Mesenchymal stem cell (in vitro differentiated cells and primary cell): ENCODE measurements around the gene SERPINE3.

Experiments used
- DNase-seq: peaks from one replicate; pipeline ENCODE4 v3.0.0-alpha.2; 2013
- H2AFZ ChIP-seq: one replicate; pipeline ENCODE4 v1.6.1; 2013; ENCODE audit warnings: low read depth, mild to moderate bottlenecking, control low read depth, inconsistent platforms, low read length, moderate library complexity
- H2AK5ac ChIP-seq: 2 replicates; pipeline ENCODE4 v1.6.1; 2013; ENCODE audit warnings: low read length, moderate library complexity, mild to moderate bottlenecking, inconsistent platforms; ENCODE audit not compliant: severe bottlenecking
- H2BK120ac ChIP-seq: one replicate; pipeline ENCODE4 v1.6.1; 2013; ENCODE audit warnings: low read depth, mild to moderate bottlenecking, inconsistent platforms, low read length, moderate library complexity
- H2BK12ac ChIP-seq, 2 experiments: one replicate each; pipeline ENCODE4 v1.6.1; 2013; ENCODE audit warnings: inconsistent platforms in 2 of 2, low read length in 2 of 2, mild to moderate bottlenecking in 2 of 2, moderate library complexity in 2 of 2, control low read depth in 1 of 2
- H2BK15ac ChIP-seq: one replicate; pipeline ENCODE4 v1.6.1; 2013; ENCODE audit warnings: mild to moderate bottlenecking, low read depth, inconsistent platforms; ENCODE audit not compliant: poor library complexity, severe bottlenecking
- H2BK5ac ChIP-seq: 2 replicates; pipeline ENCODE4 v1.6.1; 2013; ENCODE audit warnings: low read depth, mild to moderate bottlenecking, low read length, control low read depth, inconsistent platforms; ENCODE audit not compliant: poor library complexity, severe bottlenecking
- H3K14ac ChIP-seq, 2 experiments: one replicate each; pipeline ENCODE4 v1.6.1; 2013; ENCODE audit warnings: inconsistent platforms in 2 of 2, low read length in 2 of 2, control low read depth in 1 of 2, mild to moderate bottlenecking in 1 of 2, moderate library complexity in 1 of 2
- H3K18ac ChIP-seq, 2 experiments: one replicate each; pipeline ENCODE4 v1.6.1; 2013; ENCODE audit warnings: inconsistent platforms in 2 of 2, low read length in 2 of 2, control low read depth in 1 of 2, low read depth in 1 of 2, mild to moderate bottlenecking in 1 of 2
- H3K23ac ChIP-seq, 2 experiments: one replicate each; pipeline ENCODE4 v1.6.1; 2013; ENCODE audit warnings: inconsistent platforms in 2 of 2, low read length in 2 of 2, mild to moderate bottlenecking in 2 of 2, moderate library complexity in 2 of 2, control low read depth in 1 of 2
- H3K27ac ChIP-seq: 2 replicates; pipeline ENCODE4 v1.5.1; 2013; ENCODE audit warnings: mild to moderate bottlenecking, moderate library complexity, low read length, control low read depth, inconsistent platforms; ENCODE audit not compliant: poor library complexity, severe bottlenecking
- H3K27me3 ChIP-seq, 2 experiments: 2 replicates each; pipeline versions ENCODE4 v1.6.1 to v1.7.0; 2013; ENCODE audit warnings: low read length in 2 of 2, mild to moderate bottlenecking in 2 of 2, moderate library complexity in 2 of 2, control low read depth in 1 of 2, inconsistent platforms in 1 of 2; ENCODE audit not compliant: control insufficient read depth in 1 of 2, insufficient read depth in 1 of 2
- H3K36me3 ChIP-seq, 2 experiments: 2 replicates each; pipeline versions ENCODE4 v1.6.1 to v1.7.0; 2013; ENCODE audit warnings: low read length in 2 of 2, control low read depth in 1 of 2, inconsistent platforms in 1 of 2, low read depth in 1 of 2, mild to moderate bottlenecking in 1 of 2; ENCODE audit not compliant: insufficient read depth in 2 of 2, control insufficient read depth in 1 of 2
- H3K4ac ChIP-seq, 2 experiments: one replicate each; pipeline ENCODE4 v1.6.1; 2013; ENCODE audit warnings: inconsistent platforms in 2 of 2, low read length in 2 of 2, mild to moderate bottlenecking in 2 of 2, moderate library complexity in 2 of 2, control low read depth in 1 of 2, low read depth in 1 of 2
- H3K4me1 ChIP-seq: 2 replicates; pipeline ENCODE4 v1.6.1; 2013; ENCODE audit warnings: low read depth, low read length, control low read depth; ENCODE audit not compliant: control insufficient read depth, insufficient read depth
- H3K4me2 ChIP-seq: 2 replicates; pipeline ENCODE4 v1.6.1; 2013; ENCODE audit warnings: low read length, mild to moderate bottlenecking, inconsistent platforms; ENCODE audit not compliant: poor library complexity, severe bottlenecking
- H3K4me3 ChIP-seq, 2 experiments: 2 replicates each; pipeline versions ENCODE4 v1.5.1 to v1.7.0; 2013; ENCODE audit warnings: low read length in 2 of 2, mild to moderate bottlenecking in 2 of 2, control low read depth in 1 of 2, low read depth in 1 of 2; ENCODE audit not compliant: insufficient read depth in 1 of 2
- H3K79me1 ChIP-seq: replicated peaks from 2 replicates; pipeline ENCODE4 v1.6.1; 2013; ENCODE audit warnings: mild to moderate bottlenecking, control low read depth, low read length, inconsistent platforms; ENCODE audit not compliant: poor library complexity, severe bottlenecking
- H3K9ac ChIP-seq: 2 replicates; pipeline ENCODE4 v1.7.0; 2013; ENCODE audit warnings: mild to moderate bottlenecking, low read length, moderate library complexity
- H3K9me3 ChIP-seq: 2 replicates; pipeline ENCODE4 v1.7.0; 2013; ENCODE audit warnings: mild to moderate bottlenecking, low read length; ENCODE audit not compliant: control insufficient read depth
- H4K8ac ChIP-seq: one replicate; pipeline ENCODE4 v1.6.1; 2013; ENCODE audit warnings: inconsistent platforms, mild to moderate bottlenecking, low read length, moderate library complexity
- H4K91ac ChIP-seq: one replicate; pipeline ENCODE4 v1.6.1; 2013; ENCODE audit warnings: mild to moderate bottlenecking, low read length, inconsistent platforms
- WGBS: methylation state at CpG from one replicate; pipeline ENCODE4 v1.1.7; 2013; ENCODE audit warnings: mixed read lengths; 5-methylcytosine and 5-hydroxymethylcytosine counted together

SERPINE3 gene

GRCh38 chr13:51333826-51334225, 5.7 kb upstream of the SERPINE3 start:
- Histone ChIP-seq H4K91ac (no peak overlapping the region), H3K4me2 (no peak overlapping the region), H2BK15ac (no peak overlapping the region), H3K9ac (no peak overlapping the region), H4K8ac (no peak overlapping the region), H3K27me3 (no peaks in the 10 kb centered on the region), H3K4me3 (no peak overlapping the region), H3K36me3 (peaks cover 4 to 7% of the 10 kb centered on the region in 2 experiments), H2BK5ac (no peak overlapping the region), H3K14ac (no peak overlapping the region), H3K27ac (no peak overlapping the region), H3K9me3 (no peaks in the 10 kb centered on the region), H3K4me1 (peaks cover 6% of the 10 kb centered on the region), H3K18ac (no peak overlapping the region), H2BK12ac (no peak overlapping the region), H2AK5ac (no peak overlapping the region), H3K79me1 (no peaks in the 10 kb centered on the region), H2AFZ (no peak overlapping the region), H3K4ac (no peak overlapping the region), H2BK120ac (no peak overlapping the region), H3K23ac (no peak overlapping the region)
- no peak for DNase-seq

- Histone ChIP-seq H2BK15ac (no peak overlapping the region), H3K4me1 (peaks cover 3% of the 10 kb centered on the region), H2BK12ac (no peak overlapping the region), H2BK5ac (no peak overlapping the region), H2AK5ac (no peak overlapping the region), H3K27me3 (no peaks in the 10 kb centered on the region), H3K4ac (no peak overlapping the region), H2BK120ac (no peak overlapping the region), H3K14ac (no peak overlapping the region), H3K79me1 (no peaks in the 10 kb centered on the region), H3K27ac (no peak overlapping the region), H2AFZ (no peak overlapping the region), H3K4me3 (no peak overlapping the region), H3K23ac (no peak overlapping the region), H3K18ac (no peak overlapping the region), H3K9me3 (no peaks in the 10 kb centered on the region), H3K9ac (no peak overlapping the region), H4K91ac (no peak overlapping the region), H4K8ac (no peak overlapping the region), H3K36me3 (peaks cover under 1 to 4% of the 10 kb centered on the region in 2 experiments), H3K4me2 (no peak overlapping the region)
- DNase-seq = no peak
- WGBS = 95% methylated on average over 5 of the region's 5 CpGs
Observed at GRCh38 chr13:51336746-51337145, 2.7 kb upstream of the SERPINE3 start.

- Histone ChIP-seq H3K14ac (no peak overlapping the region), H2AK5ac (no peak overlapping the region), H2AFZ (no peak overlapping the region), H3K23ac (no peak overlapping the region), H3K27ac (no peak overlapping the region), H3K27me3 (no peaks in the 10 kb centered on the region), H3K4me1 (peaks cover 5% of the 10 kb centered on the region), H3K36me3 (peaks cover 3 to 4% of the 10 kb centered on the region in 2 experiments), H3K4me3 (no peak overlapping the region), H2BK5ac (no peak overlapping the region), H3K79me1 (no peaks in the 10 kb centered on the region), H3K4ac (no peak overlapping the region), H4K91ac (no peak overlapping the region), H2BK12ac (no peak overlapping the region), H2BK120ac (no peak overlapping the region), H2BK15ac (no peak overlapping the region), H4K8ac (no peak overlapping the region), H3K9ac (no peak overlapping the region), H3K18ac (no peak overlapping the region), H3K9me3 (no peaks in the 10 kb centered on the region), H3K4me2 (no peak overlapping the region)
- no peak for DNase-seq
- 100% methylated on average over 2 of the region's 4 CpGs for WGBS
Observed at GRCh38 chr13:51339952-51340732, 651 bp downstream of the SERPINE3 start.

- H4K8ac ChIP-seq = no peak overlapping the region
- H3K18ac ChIP-seq = no peak overlapping the region
- H2BK5ac ChIP-seq = no peak overlapping the region
- H3K4ac ChIP-seq = no peak overlapping the region
- H4K91ac ChIP-seq = no peak overlapping the region
- H3K4me3 ChIP-seq = no peak overlapping the region
- no peak overlapping the region for H3K4me2 ChIP-seq
- 97% methylated on average over 2 of the region's 2 CpGs for WGBS
- no peaks in the 10 kb centered on the region for H3K79me1 ChIP-seq
- H3K9me3 ChIP-seq = no peaks in the 10 kb centered on the region
- H2AK5ac ChIP-seq = no peak overlapping the region
- H3K27me3 ChIP-seq = no peaks in the 10 kb centered on the region
- H2AFZ ChIP-seq = no peak overlapping the region
- H3K27ac ChIP-seq = no peak overlapping the region
- H3K9ac ChIP-seq = no peak overlapping the region
- peaks cover 5% of the 10 kb centered on the region for H3K4me1 ChIP-seq
- peak overlapping the region in 1 of 2 experiments; percentile 2 for H3K14ac ChIP-seq
- DNase-seq = no peak
- no peak overlapping the region for H2BK15ac ChIP-seq
- H2BK120ac ChIP-seq = no peak overlapping the region
- no peak overlapping the region for H2BK12ac ChIP-seq
- no peak overlapping the region for H3K23ac ChIP-seq
- H3K36me3 ChIP-seq = peaks cover 0 to 4% of the 10 kb centered on the region in 2 experiments
Observed at GRCh38 chr13:51341232-51341631, 1.7 kb downstream of the SERPINE3 start.
